Dermis lymphatic vessel endothelial cell (primary cell): ENCODE results near the gene LARP4. TPM values are rescaled to one million over a fixed set of nuclear protein-coding genes. Genes with fewer than 3 reads are reported as not detected.

ENCODE experiments used
- total RNA-seq: library from RNA; depleted of rRNA; stranded (reverse); fragments of >200 nt; gene quantifications from 2 replicates; pipeline ENCODE4 v1.2.1, GENCODE V29; 2014

The LARP4 gene
- total RNA-seq: 43.4 and 48.4 TPM in 2 replicates

DNA sequence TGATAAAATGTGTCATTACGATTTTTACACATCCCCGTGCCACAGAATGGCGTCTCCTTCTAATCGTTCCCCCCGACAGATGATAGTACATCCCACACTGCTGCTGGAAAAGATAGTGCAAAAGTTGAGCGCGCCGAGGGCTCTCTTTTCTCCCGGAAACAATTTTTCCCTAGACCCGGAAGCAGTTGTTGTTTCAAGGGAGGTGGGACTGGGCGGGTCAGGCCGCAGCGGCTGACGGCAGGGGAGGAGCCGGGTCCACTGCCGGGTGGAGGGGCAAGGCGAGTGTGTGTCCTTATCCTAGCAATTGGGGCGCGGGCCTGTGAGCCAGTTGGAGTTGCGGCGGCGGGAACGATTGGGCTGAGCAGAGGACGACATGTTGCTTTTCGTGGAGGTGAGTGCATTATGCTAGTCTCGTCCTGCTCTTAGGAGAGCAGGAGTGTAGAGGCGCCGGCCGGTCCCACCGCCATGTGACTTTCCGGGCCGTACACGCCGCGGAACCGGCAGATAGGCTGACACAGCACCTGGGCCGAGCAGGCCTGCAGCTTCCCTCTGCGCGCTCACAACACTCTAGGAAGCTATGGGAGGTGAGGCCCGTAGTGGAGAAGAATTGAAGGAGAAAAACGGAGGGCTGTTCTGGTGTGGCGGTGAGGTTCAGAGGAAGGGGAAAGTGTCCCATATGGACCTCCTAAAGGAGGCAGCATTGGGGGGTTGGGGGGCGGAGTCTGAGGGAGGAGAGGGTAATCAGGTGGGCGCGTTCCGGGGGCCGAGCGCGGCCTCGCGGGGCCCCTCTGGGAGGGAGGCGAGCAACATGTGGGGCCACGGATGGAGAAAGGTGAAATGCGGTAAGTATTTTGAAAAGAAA, at the start of gene LARP4:
LARP4 (plus strand) TSS at position 248 of the 862 bp plus-strand sequence; CDS start at position 374, 126 bp downstream.

DNA sequence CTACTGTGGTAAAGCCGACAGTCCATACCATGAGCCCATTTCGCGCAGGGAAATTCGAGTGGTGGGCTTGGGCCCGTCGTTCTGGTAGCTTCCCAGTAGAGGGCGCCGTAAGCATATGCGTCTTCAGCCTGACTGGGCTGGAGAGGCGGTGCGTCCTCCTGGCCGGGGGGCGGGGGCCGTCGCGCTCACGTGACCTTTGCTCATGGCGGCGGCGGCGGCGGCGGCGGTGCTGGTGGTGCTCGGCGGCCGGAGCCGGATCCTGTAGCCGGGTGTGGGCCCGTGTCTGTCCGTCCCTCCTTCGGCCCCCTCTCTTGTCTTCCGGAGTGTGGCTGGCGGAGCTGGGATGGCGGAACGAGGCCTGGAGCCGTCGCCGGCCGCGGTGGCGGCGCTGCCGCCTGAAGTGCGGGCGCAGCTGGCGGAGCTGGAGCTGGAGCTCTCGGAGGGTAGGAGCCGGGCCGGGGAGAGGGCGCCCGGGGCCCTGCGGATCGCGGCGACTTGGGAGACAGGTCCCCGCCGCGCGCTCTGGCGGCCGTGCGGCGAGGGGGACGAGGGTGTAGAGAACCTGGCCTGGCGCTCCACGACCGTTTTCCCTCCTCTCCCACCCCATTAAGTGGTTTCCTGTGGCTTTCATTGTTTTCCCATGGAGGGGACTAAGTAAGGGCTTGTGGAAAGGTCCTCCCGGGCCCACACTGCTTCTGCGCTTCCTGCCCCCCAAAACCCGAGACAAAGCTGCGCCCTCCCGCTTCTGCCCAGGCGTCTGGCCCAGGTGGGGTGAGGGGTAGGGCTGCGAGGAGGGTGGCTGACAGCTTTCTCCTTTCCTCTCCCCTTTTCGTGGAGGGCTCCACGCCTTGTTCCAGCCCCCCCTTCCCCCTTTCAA, 104.4 kb downstream of the LARP4 start, which contains the start of gene DIP2B:
DIP2B (plus strand) TSS at position 188 of the 877 bp plus-strand sequence; CDS start at position 344, 156 bp downstream.

Other genes starting within 250 kb of the LARP4 start
- 25.9 and 27.5 TPM in 2 replicates for gene CERS5, start 233.5 kb upstream of the LARP4 start, total RNA-seq
- 21.6 and 22.9 TPM in 2 replicates for gene LIMA1, start 117.4 kb upstream of the LARP4 start, total RNA-seq
- not detected in 2 replicates for gene FAM186A, start 4.3 kb upstream of the LARP4 start, total RNA-seq
- gene DIP2B, start 104.1 kb downstream of the LARP4 start, total RNA-seq: 25.4 and 33.8 TPM in 2 replicates